Lower lobe of right lung (tissue), 2 donors: ENCODE data around the gene ILK. TPM values are rescaled to one million over a fixed set of nuclear protein-coding genes. Genes with fewer than 3 reads are reported as not detected.

ENCODE experiments used
- ATAC-seq, 2 donors: fragments of 200-7000 bp; cut with Tn5 transposase; one replicate each; pipeline ENCODE4 v1.9.1; 2020 to 2022; ENCODE audit warnings: mild to moderate bottlenecking in 2 of 2, moderate library complexity in 2 of 2
- DNase-seq: peaks from one replicate; pipeline ENCODE4 v3.0.0-alpha.2; 2020
- H3K27ac ChIP-seq: fragments of 200-600 bp; one replicate; pipeline ENCODE4 v1.8.0; 2022
- H3K27me3 ChIP-seq: fragments of 200-600 bp; one replicate; pipeline ENCODE4 v1.8.0; 2022; ENCODE audit warnings: low read depth
- H3K36me3 ChIP-seq: fragments of 200-600 bp; one replicate; pipeline ENCODE4 v1.8.0; 2022; ENCODE audit warnings: mild to moderate bottlenecking
- H3K4me1 ChIP-seq: fragments of 200-600 bp; one replicate; pipeline ENCODE4 v1.8.0; 2022
- H3K4me3 ChIP-seq: fragments of 200-600 bp; one replicate; pipeline ENCODE4 v1.8.0; 2022; ENCODE audit warnings: mild to moderate bottlenecking
- H3K9me3 ChIP-seq: fragments of 200-600 bp; one replicate; pipeline ENCODE4 v1.8.0; 2022
- CTCF ChIP-seq: fragments of 200-600 bp; IDR thresholded peaks from one replicate; pipeline ENCODE4 v1.8.0; 2022; ENCODE audit warnings: antibody characterized with exemption, mild to moderate bottlenecking
- intact Hi-C: fragments of 100-400 bp; cut with DNase I; formaldehyde crosslinking; loops from one replicate; pipeline ENCODE4 v1.11.0; 2022
- total RNA-seq: library from RNA; stranded (reverse); fragmentation: NEBNext Ultra II Directional; extraction: Animal tissue kit (Norgen Biotek cat#: 25700); gene quantifications from one replicate; pipeline ENCODE4 v1.2.1, GENCODE V29; 2021
- donor health status: DM: no; HTN: yes; CAD: no; lungs with severe emphysema.

ILK gene
- total RNA-seq, 1 donor from 2014 or later, result 135 TPM

GRCh38 chr11:6611963-6612212 lies 8.3 kb downstream of the ILK start:
- H3K4me1 ChIP-seq, result peaks cover 45% of the 10 kb centered on the region
- no peak for ATAC-seq

GRCh38 chr11:6612213-6613041 lies 8.9 kb downstream of the ILK start, which contains the start of gene TAF10:
TAF10 (minus strand) TSS chr11:6612216; CDS start chr11:6612189, 27 bp downstream.
- peak; percentile 36 for TF ChIP-seq CTCF
- H3K36me3 ChIP-seq, result peaks cover 74% of the 10 kb centered on the region
- H3K27ac ChIP-seq, result peak within 1 kb of the TSS; percentile 97
- intact Hi-C loops, result no loop called here
- H3K4me1 ChIP-seq, result peaks cover 43% of the 10 kb centered on the region
- ATAC-seq (peak; percentile 97), DNase-seq (peak; percentile 99)
- H3K9me3 ChIP-seq, result no peaks in the 10 kb centered on the region
- H3K4me3 ChIP-seq, result peak within 1 kb of the TSS; percentile 81
- H3K27me3 ChIP-seq, result no peaks in the 10 kb centered on the region

More at GRCh38 chr11:6611963-6612212, 8.3 kb downstream of the ILK start:
- DNase-seq, result no peak
- Histone ChIP-seq H3K9me3 (no peaks in the 10 kb centered on the region), H3K4me3 (peak overlapping the region; percentile 81), H3K27ac (peak overlapping the region; percentile 97), H3K36me3 (peaks cover 73% of the 10 kb centered on the region), H3K27me3 (no peaks in the 10 kb centered on the region)
- intact Hi-C loops, result no loop called here
- no peak for TF ChIP-seq CTCF

GRCh38 chr11:6613496-6613895 lies 9.9 kb downstream of the ILK start:
- no peak for ATAC-seq
- intact Hi-C loops, result no loop called here
- H3K4me1 ChIP-seq, result peaks cover 43% of the 10 kb centered on the region

GRCh38 chr11:6614446-6614845 lies 10.9 kb downstream of the ILK start:
- intact Hi-C loops, result no loop called here
- no peak for TF ChIP-seq CTCF

More at GRCh38 chr11:6613496-6613895, 9.9 kb downstream of the ILK start:
- Histone ChIP-seq H3K36me3 (peaks cover 64% of the 10 kb centered on the region), H3K27me3 (no peaks in the 10 kb centered on the region), H3K27ac (peak overlapping the region; percentile 97), H3K9me3 (no peaks in the 10 kb centered on the region), H3K4me3 (no peak overlapping the region)
- DNase-seq, result no peak
- TF ChIP-seq CTCF, result no peak

GRCh38 chr11:6615046-6615445 lies 11.5 kb downstream of the ILK start:
- H3K27me3 ChIP-seq, result no peaks in the 10 kb centered on the region
- no peak overlapping the region for H3K4me3 ChIP-seq
- TF ChIP-seq CTCF, result no peak
- H3K36me3 ChIP-seq, result peaks cover 48% of the 10 kb centered on the region
- no peak for ATAC-seq
- H3K9me3 ChIP-seq, result no peaks in the 10 kb centered on the region
- no peak overlapping the region for H3K27ac ChIP-seq
- H3K4me1 ChIP-seq, result peaks cover 40% of the 10 kb centered on the region
- DNase-seq, result no peak
- intact Hi-C loops, result no loop called here

More at GRCh38 chr11:6614446-6614845, 10.9 kb downstream of the ILK start:
- DNase-seq (no peak), ATAC-seq (no peak)
- Histone ChIP-seq H3K27me3 (no peaks in the 10 kb centered on the region), H3K27ac (no peak overlapping the region), H3K9me3 (no peaks in the 10 kb centered on the region), H3K4me1 (peaks cover 35% of the 10 kb centered on the region), H3K36me3 (peaks cover 54% of the 10 kb centered on the region), H3K4me3 (no peak overlapping the region)
